ENCODE results near the gene DNAJB2. TPM values are rescaled to one million over a fixed set of nuclear protein-coding genes. Genes with fewer than 3 reads are reported as not detected.

Gene DNAJB2
- total RNA-seq, 2 donors from 2014 or later: 43.7 to 63.6 TPM

- no peak for ATAC-seq
- DNase-seq: no peak
- intact Hi-C loops (cut with DNase I): no loop called here
These were observed 46.0 kb downstream of the DNAJB2 start for GRCh38 chr2:219325136-219325535.

DNA sequence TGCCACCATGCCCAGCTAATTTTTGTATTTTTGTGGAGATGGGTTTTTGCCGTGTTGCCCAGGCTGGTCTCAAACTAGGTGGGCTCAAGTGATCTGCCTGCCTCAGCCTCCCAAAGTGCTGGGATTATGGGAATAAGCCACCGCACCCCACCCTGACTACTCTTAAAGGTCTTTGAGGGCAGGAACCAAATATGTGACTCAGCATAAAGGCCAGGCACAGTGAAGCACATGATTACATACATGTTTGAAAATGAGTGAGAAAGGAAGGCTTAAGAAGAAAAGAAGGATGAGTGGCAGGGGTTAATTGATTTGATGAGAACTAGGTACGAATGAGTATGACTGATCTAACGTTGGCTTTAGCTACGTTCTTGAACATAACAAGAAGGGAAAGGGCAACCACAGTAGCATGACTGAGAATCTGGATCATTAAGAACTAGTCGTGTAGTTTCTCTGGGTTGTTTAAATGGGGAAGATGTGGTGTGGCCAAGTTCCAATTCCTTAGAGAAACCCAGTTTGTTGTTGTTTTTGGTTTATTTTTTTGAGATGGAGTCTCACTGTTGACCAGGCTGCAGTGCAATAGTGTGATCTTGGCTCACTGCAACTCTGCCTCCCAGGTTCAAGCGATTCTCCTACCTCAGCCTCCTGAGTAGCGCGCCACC is 46.6 kb downstream of the DNAJB2 start:
- ATAC-seq (no peak), DNase-seq (no peak)
- intact Hi-C loops (cut with DNase I): no loop called here

DNA sequence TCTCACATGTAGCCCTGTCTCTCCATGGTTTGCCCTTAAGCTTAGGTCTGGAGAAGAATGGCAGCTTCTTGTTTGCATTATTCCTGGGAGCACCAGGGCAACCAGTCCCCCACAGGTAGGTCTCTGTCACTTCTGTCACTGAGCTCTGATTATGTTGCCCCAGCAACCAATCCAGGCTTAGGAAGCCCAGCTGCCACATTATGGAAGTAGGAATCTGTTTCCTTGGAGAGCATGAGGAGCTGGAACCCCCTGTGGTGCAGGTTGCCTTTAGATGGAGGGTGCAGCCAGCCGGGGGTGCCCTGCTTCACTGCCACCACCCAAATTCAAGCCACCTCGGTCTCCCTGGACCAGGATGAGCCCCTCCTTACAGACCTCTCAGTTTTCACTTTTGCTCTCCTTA is 48.6 kb downstream of the DNAJB2 start:
- ATAC-seq: no peak
- intact Hi-C loops (cut with DNase I): no loop called here
- DNase-seq: no peak

GRCh38 chr2:219331560-219332213 is 52.5 kb downstream of the DNAJB2 start:
- intact Hi-C loops (cut with DNase I): no loop called here
- DNase-seq (peak; percentile 49), ATAC-seq (peak; percentile 61 to 79)

GRCh38 chr2:219332542-219332941 is 53.4 kb downstream of the DNAJB2 start, which contains the start of gene RESP18:
Gene RESP18 (minus strand): TSS chr2:219332744.
- no peak for DNase-seq
- ATAC-seq: no peak
- intact Hi-C loops (cut with DNase I): no loop called here

DNA sequence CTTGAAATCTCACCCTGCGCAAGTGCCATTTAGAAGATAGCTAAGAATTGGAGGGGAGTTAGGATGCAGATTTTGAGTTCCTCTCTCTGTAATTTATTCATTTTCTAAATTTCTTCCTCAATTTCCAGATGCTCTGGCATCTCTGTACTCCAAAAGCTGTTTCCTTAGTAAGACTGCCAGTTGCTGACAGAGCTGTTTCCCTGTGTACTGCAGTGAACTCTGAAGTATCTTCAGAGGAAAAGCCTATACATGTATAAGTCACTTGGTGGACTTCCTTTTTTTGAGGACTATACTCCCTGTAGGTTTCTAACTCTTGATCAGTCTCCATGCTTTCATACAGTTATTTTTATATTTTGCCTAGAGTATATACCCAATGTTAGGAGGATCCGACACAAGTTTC is 54.9 kb downstream of the DNAJB2 start:
- intact Hi-C loops (cut with DNase I): no loop called here
- ATAC-seq: no peak
- DNase-seq: no peak

DNA sequence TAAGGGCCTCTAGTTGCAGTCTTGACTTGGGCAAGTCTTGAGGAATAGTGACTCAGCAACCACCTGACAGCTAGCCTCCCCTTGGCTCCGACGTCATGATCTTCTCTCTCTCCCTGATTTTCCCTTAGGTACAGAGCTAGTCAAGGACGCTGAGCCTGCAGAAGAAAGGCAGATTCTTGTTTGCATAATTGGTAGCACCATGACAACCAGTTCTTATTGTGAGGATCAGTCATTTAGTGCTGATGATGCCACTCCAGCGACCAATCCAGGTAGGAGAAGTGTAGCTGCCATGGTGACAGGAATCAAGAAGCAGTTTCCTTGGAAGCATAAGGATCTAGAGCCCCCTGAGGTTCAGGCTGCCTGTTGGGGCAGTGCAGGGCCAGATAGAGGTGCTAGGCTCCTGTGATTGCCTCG is 56.2 kb downstream of the DNAJB2 start:
- no peak for ATAC-seq
- intact Hi-C loops (cut with DNase I): no loop called here
- no peak for DNase-seq

Small RNAs within 50 kb of the gene (microRNA-seq; reads per million reads assigned to microRNA genes)
- gene MIR153-1: 0 to 0.20 reads per million in 2 donors

Other genes with a start within 250 kb of the DNAJB2 start
- gene CFAP65, start 237.8 kb upstream of the DNAJB2 start, total RNA-seq: not detected
- not detected for gene IHH, start 218.4 kb upstream of the DNAJB2 start, total RNA-seq
- 1 to 10 TPM; 4.7 to 6.9 TPM for gene NHEJ1, start 118.6 kb upstream of the DNAJB2 start, total RNA-seq
- under 1 TPM; 0.47 to 0.50 TPM for gene SLC23A3, start 109.3 kb upstream of the DNAJB2 start, total RNA-seq
- gene CNPPD1, start 102.4 kb upstream of the DNAJB2 start, total RNA-seq: 10 to 100 TPM; 46.9 to 56.9 TPM
- 10 to 100 TPM; 43.4 to 46.0 TPM for gene RETREG2, start 101.1 kb upstream of the DNAJB2 start, total RNA-seq
- gene ZFAND2B, start 72.6 kb upstream of the DNAJB2 start, total RNA-seq: 10 to 100 TPM; 21.2 to 26.5 TPM
- 10 to 100 TPM; 14.2 to 23.0 TPM for gene ABCB6, start 60.4 kb upstream of the DNAJB2 start, total RNA-seq
- 10 to 100 TPM; 69.0 to 74.4 TPM for gene ATG9A, start 49.7 kb upstream of the DNAJB2 start, total RNA-seq
- gene ANKZF1, start 49.6 kb upstream of the DNAJB2 start, total RNA-seq: 10 to 100 TPM; 16.0 to 20.3 TPM
- gene GLB1L, start 33.9 kb upstream of the DNAJB2 start, total RNA-seq: 1 to 10 TPM; 4.7 to 4.9 TPM
- 10 to 100 TPM; 15.6 to 17.4 TPM for gene STK16, start 33.9 kb upstream of the DNAJB2 start, total RNA-seq
- gene TUBA4B, start 26.1 kb upstream of the DNAJB2 start, total RNA-seq: not detected
- 10 to 100 TPM; 42.1 to 72.9 TPM for gene TUBA4A, start 25.4 kb upstream of the DNAJB2 start, total RNA-seq
- not detected for gene PTPRN, start 30.0 kb downstream of the DNAJB2 start, total RNA-seq
- not detected for gene RESP18, start 53.4 kb downstream of the DNAJB2 start, total RNA-seq
- gene DNPEP, start 108.5 kb downstream of the DNAJB2 start, total RNA-seq: 10 to 100 TPM; 52.6 to 70.5 TPM
- 1,000 to 10,000 TPM; 5,895 to 7,519 TPM for gene DES, start 139.0 kb downstream of the DNAJB2 start, total RNA-seq
- 10 to 100 TPM; 94.6 to 94.9 TPM for gene SPEG, start 155.5 kb downstream of the DNAJB2 start, total RNA-seq
- gene GMPPA, start 219.5 kb downstream of the DNAJB2 start, total RNA-seq: 10 to 100 TPM; 29.0 to 30.0 TPM
- under 1 TPM in 1 of 2 donors, not detected in 1; 0.32 TPM for gene ASIC4, start 235.1 kb downstream of the DNAJB2 start, total RNA-seq

All from left cardiac atrium (tissue), 4 donors.